Osteocyte (in vitro differentiated cells): Measurements from ENCODE around the gene TELO2. TPM values are rescaled to one million over a fixed set of nuclear protein-coding genes. Genes with fewer than 3 reads are reported as not detected.

Source experiments
- DNase-seq: peaks from one replicate; pipeline ENCODE4 v3.0.0; 2021; ENCODE audit warnings: mixed read lengths; ENCODE audit not compliant: unreplicated experiment; ENCODE audit errors: extremely low spot score
- H3K27ac Mint-ChIP-seq: one replicate; pipeline ENCODE4 v1.8.0; 2021; ENCODE audit warnings: mild to moderate bottlenecking, mixed read lengths; ENCODE audit not compliant: unreplicated experiment
- H3K27me3 Mint-ChIP-seq: one replicate; pipeline ENCODE4 v1.8.0; 2021; ENCODE audit warnings: mixed read lengths; ENCODE audit not compliant: unreplicated experiment
- H3K36me3 Mint-ChIP-seq: one replicate; pipeline ENCODE4 v1.8.0; 2021; ENCODE audit warnings: mixed read lengths; ENCODE audit not compliant: unreplicated experiment
- H3K4me1 Mint-ChIP-seq: one replicate; pipeline ENCODE4 v1.8.0; 2021; ENCODE audit warnings: mixed read lengths; ENCODE audit not compliant: unreplicated experiment
- H3K4me3 Mint-ChIP-seq: one replicate; pipeline ENCODE4 v1.8.0; 2021; ENCODE audit warnings: mild to moderate bottlenecking, moderate library complexity, mixed read lengths; ENCODE audit not compliant: unreplicated experiment
- H3K9me3 Mint-ChIP-seq: one replicate; pipeline ENCODE4 v1.8.0; 2021; ENCODE audit warnings: mixed read lengths; ENCODE audit not compliant: unreplicated experiment
- total RNA-seq: library from RNA; stranded (reverse); gene quantifications from 2 replicates; pipeline ENCODE4 v1.2.1, GENCODE V29; 2021
- TF ChIP-seq, protein P1 (sequence below): fragments of 200-600 bp; sonication (generic); IDR thresholded peaks from 2 replicates; pipeline ENCODE4 v1.5.0; 2021; ENCODE audit warnings: antibody characterized with exemption, mild to moderate bottlenecking, moderate library complexity

The TELO2 gene
- total RNA-seq, 1 donor from 2014 or later: 37.8 TPM

DNA sequence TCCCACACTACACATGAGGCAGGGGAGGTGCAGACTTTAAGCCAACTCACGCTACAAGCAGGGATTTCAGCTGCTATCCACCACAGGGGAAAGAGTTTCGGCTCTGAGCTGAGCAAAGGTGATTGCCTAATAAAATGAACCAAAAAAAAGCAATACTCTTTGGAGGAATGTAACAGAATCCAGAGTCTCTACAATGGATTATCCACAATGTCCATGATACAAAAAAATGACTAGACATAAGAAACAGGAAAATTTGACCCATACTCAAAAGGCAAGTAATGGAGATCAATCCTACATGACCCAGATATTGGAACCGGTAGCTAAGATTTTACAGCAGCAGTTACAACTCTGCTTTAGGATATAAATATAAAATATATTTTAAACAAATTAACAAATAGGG is 21.3 kb downstream of the TELO2 start:
- TF ChIP-seq, protein P1, sequence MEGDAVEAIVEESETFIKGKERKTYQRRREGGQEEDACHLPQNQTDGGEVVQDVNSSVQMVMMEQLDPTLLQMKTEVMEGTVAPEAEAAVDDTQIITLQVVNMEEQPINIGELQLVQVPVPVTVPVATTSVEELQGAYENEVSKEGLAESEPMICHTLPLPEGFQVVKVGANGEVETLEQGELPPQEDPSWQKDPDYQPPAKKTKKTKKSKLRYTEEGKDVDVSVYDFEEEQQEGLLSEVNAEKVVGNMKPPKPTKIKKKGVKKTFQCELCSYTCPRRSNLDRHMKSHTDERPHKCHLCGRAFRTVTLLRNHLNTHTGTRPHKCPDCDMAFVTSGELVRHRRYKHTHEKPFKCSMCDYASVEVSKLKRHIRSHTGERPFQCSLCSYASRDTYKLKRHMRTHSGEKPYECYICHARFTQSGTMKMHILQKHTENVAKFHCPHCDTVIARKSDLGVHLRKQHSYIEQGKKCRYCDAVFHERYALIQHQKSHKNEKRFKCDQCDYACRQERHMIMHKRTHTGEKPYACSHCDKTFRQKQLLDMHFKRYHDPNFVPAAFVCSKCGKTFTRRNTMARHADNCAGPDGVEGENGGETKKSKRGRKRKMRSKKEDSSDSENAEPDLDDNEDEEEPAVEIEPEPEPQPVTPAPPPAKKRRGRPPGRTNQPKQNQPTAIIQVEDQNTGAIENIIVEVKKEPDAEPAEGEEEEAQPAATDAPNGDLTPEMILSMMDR: no peak
- no peaks in the 10 kb centered on the region for H3K4me1 Mint-ChIP-seq
- no peak overlapping the region for H3K27ac Mint-ChIP-seq
- H3K27me3 Mint-ChIP-seq: no peaks in the 10 kb centered on the region
- H3K4me3 Mint-ChIP-seq: no peak overlapping the region
- no peaks in the 10 kb centered on the region for H3K9me3 Mint-ChIP-seq
- DNase-seq: no peak
- peaks cover 23% of the 10 kb centered on the region for H3K36me3 Mint-ChIP-seq

DNA sequence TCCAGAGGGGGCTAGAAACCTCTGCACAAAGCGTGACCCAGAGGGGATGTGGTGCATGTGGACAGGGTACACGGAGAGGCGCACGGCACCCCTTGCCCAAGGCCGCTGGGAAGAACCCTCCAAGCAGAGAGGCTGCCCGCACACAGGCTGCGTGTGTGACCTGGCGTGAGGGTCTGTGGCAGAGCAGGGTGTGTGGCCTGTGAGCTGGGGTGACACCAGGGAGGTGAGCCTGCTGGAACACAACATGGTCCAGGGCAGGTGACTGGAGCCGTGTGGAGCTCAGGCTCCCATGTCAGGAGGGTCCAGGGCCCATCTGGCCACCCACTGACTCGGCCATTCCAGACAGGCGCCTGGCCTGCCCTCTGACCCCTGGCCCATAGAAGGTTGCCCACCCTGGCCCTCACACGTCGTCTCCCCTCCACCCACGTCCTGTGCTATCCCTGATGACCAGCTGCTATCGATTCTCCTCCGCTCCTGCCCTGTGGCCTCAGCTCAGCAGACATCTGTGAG is 25.5 kb downstream of the TELO2 start:
- Mint-ChIP-seq H3K27ac (no peak overlapping the region), H3K4me1 (no peaks in the 10 kb centered on the region), H3K27me3 (no peaks in the 10 kb centered on the region), H3K9me3 (no peaks in the 10 kb centered on the region), H3K4me3 (no peak overlapping the region), H3K36me3 (peaks cover 21% of the 10 kb centered on the region)
- TF ChIP-seq, protein P1: no peak
- DNase-seq: no peak

DNA sequence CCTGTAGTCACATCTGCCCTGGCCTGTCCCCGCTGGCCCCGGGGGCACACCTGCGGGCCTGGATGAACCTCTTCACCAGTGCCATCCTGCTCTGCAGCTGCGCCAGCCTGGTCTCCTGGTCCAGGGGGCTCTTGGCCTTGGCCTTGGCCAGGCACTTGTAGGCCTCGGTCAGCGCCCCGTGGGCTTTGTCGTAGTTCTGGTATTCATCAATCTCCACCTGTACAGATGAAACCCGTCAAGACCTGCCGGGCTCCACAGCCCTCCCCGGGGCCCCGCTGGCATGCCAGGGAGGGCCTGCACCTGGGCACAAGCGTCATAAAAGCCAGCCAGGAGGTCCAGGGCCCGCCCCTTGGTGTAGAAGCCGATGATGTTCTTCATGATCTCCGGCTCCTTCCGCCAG is 26.7 kb downstream of the TELO2 start:
- TF ChIP-seq, protein P1: no peak
- DNase-seq: no peak
- Mint-ChIP-seq H3K9me3 (no peaks in the 10 kb centered on the region), H3K27ac (no peak overlapping the region), H3K27me3 (no peaks in the 10 kb centered on the region), H3K4me3 (no peak overlapping the region), H3K36me3 (peaks cover 21% of the 10 kb centered on the region), H3K4me1 (no peaks in the 10 kb centered on the region)

DNA sequence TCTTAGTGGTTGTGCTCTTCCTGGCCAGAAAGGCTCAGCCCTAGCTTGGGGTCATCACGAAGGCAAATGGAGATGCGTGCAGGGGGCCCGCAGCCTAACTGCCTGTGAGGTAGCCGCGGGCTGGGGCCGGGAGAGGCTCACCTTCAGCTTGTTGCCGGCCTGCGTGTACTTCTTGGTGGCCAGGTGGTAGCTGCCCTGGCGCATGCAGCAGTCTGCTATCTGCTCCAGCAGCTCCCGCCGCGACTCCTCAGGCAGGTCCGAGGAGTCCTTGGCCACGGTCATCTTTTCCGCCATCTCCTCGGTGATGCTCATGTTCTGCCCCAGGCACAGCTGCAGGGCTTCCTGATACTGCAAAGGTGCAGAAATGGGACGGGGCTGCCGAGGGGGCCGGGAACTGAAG is 27.3 kb downstream of the TELO2 start:
- H3K36me3 Mint-ChIP-seq: peaks cover 18% of the 10 kb centered on the region
- no peak overlapping the region for H3K4me3 Mint-ChIP-seq
- no peaks in the 10 kb centered on the region for H3K27me3 Mint-ChIP-seq
- TF ChIP-seq, protein P1: no peak
- DNase-seq: no peak
- no peaks in the 10 kb centered on the region for H3K4me1 Mint-ChIP-seq
- H3K9me3 Mint-ChIP-seq: no peaks in the 10 kb centered on the region
- H3K27ac Mint-ChIP-seq: no peak overlapping the region

DNA sequence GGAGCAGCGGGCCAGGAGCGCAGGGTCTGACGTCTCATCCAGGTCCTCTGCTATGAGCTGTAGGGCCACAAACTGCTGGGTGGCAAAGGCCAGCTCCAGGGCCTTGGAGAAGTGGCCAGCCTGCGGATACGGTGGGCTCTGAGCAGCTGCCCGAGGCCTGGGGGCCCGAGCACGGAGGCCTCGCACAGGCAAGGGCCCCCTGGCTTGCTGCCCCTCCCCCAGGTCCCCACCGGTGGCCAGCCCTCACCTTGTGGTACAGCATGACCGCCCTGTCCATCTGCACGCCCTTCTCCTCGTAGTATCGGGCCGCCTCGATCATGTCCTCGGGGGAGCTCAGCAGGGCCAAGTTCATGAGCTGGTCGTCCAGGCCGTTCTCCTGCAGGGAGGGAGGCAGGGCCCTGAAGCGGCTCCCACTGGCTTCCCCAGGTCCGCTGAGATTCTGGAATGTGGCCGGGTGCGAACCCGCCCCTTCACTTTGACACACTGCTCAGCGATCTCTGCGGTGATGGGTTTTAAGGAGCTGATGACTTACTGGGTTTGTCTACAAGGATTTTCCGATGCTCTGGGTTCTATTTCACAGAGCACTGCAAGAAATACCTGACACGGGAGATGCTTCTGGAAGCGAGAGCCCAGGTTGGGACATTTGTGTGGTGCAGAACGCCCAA is 30.6 kb downstream of the TELO2 start:
- H3K4me3 Mint-ChIP-seq: no peak overlapping the region
- H3K4me1 Mint-ChIP-seq: peaks cover 4% of the 10 kb centered on the region
- peaks cover 14% of the 10 kb centered on the region for H3K36me3 Mint-ChIP-seq
- no peaks in the 10 kb centered on the region for H3K9me3 Mint-ChIP-seq
- no peaks in the 10 kb centered on the region for H3K27me3 Mint-ChIP-seq
- TF ChIP-seq, protein P1: no peak
- DNase-seq: no peak
- no peak overlapping the region for H3K27ac Mint-ChIP-seq
